ENCODE measurements around the gene KLK3.

The KLK3 gene

GRCh38 chr19:50843701-50844221 is 11.0 kb upstream of the KLK3 start:
- H3F3A ChIP-seq (ENCODE audit: insufficient read depth, low read length) = no peaks in the 10 kb centered on the region
- no peaks in the 10 kb centered on the region for H3K9me3 ChIP-seq (replicated peaks; ENCODE audit: insufficient read depth, low read length)
- H3K79me2 ChIP-seq (ENCODE audit: low read length) = no peaks in the 10 kb centered on the region
- H4K20me1 ChIP-seq (ENCODE audit: insufficient read depth, low read length) = no peaks in the 10 kb centered on the region
- no peaks in the 10 kb centered on the region for H3K9me2 ChIP-seq (replicated peaks; ENCODE audit: insufficient read depth, low read length)
- H3K4me2 ChIP-seq (ENCODE audit: low read depth, low read length) = no peak overlapping the region
- TF ChIP-seq EZH2 (optimal IDR thresholded peaks at IDR 0.05; ENCODE audit: low read depth, low read length) (no peak), CTCF (IDR thresholded peaks at IDR 0.05; ENCODE audit: low read length) (no peak), EZH2phosphoT487 (IDR thresholded peaks at IDR 0.05; ENCODE audit: low read length) (no peak)
- H3K27me3 ChIP-seq (replicated peaks; ENCODE audit: insufficient read depth, low read length) = peaks cover 70% of the 10 kb centered on the region
- DNase-seq = peak; percentile 6
- no peak overlapping the region for H3K27ac ChIP-seq (ENCODE audit: low read length)
- no peak overlapping the region for H2AFZ ChIP-seq (ENCODE audit: low read length)
- H3K4me1 ChIP-seq (ENCODE audit: low read length) = peaks cover 7% of the 10 kb centered on the region; the same call in 1 of the 2 replicates
- H3K9ac ChIP-seq (ENCODE audit: low read length) = no peak overlapping the region
- H3K4me3 ChIP-seq (ENCODE audit: low read length) = no peak overlapping the region
- no peaks in the 10 kb centered on the region for H3K36me3 ChIP-seq (replicated peaks; ENCODE audit: insufficient read depth, low read length)

DNA sequence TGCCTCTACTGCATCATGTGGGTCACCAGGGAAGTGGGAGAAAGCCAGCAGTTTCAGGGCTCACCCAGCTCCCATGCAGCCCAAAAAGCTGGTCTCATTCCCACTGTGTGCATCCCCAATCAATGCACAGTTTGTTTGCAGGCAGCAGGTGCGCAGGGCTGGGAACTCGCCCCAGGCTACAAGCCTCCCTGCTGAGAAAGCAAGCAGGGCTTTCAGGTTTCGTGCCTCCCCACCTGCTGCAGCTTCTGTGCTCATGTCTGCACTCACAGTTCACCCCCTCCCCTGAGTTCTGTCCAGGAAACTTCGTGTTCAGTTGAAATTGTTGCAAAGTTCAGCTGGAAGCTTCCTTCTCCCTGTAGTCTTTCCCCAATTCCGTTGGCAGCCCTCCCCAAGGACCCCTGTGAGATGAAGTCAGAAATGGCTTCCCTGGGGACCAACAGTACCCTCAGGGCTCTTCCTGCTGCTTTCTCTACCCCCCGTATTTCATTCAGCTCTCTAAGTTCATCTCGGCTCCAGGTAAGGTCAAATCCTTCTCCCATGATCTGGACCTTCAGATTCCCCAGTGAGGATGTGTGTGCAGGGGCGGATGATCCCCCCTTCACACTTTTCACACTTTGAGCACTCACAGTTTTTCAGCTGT is 10.3 kb upstream of the KLK3 start:
- no peaks in the 10 kb centered on the region for H3K9me3 ChIP-seq (replicated peaks; ENCODE audit: insufficient read depth, low read length)
- H3K79me2 ChIP-seq (ENCODE audit: low read length) = no peaks in the 10 kb centered on the region
- H3K27me3 ChIP-seq (replicated peaks; ENCODE audit: insufficient read depth, low read length) = peaks cover 73% of the 10 kb centered on the region
- H3K36me3 ChIP-seq (replicated peaks; ENCODE audit: insufficient read depth, low read length) = no peaks in the 10 kb centered on the region
- peak; percentile 50 for DNase-seq
- no peak overlapping the region for H3K9ac ChIP-seq (ENCODE audit: low read length)
- H3K4me2 ChIP-seq (ENCODE audit: low read depth, low read length) = 0 out of 2 replicates have a peak overlapping the region, but pooled peaks have one; percentile 24
- H3K27ac ChIP-seq (ENCODE audit: low read length) = no peak overlapping the region
- H3K9me2 ChIP-seq (replicated peaks; ENCODE audit: insufficient read depth, low read length) = no peaks in the 10 kb centered on the region
- no peaks in the 10 kb centered on the region for H3F3A ChIP-seq (ENCODE audit: insufficient read depth, low read length)
- no peak overlapping the region for H3K4me3 ChIP-seq (ENCODE audit: low read length)
- no peak for TF ChIP-seq CTCF (IDR thresholded peaks at IDR 0.05; ENCODE audit: low read length)
- TF ChIP-seq EZH2 (optimal IDR thresholded peaks at IDR 0.05; ENCODE audit: low read depth, low read length) = no peak
- no peak for TF ChIP-seq EZH2phosphoT487 (IDR thresholded peaks at IDR 0.05; ENCODE audit: low read length)
- H3K4me1 ChIP-seq (ENCODE audit: low read length) = peaks cover 7% of the 10 kb centered on the region; the same call in 1 of the 2 replicates
- no peaks in the 10 kb centered on the region for H4K20me1 ChIP-seq (ENCODE audit: insufficient read depth, low read length)
- H2AFZ ChIP-seq (ENCODE audit: low read length) = no peak overlapping the region

GRCh38 chr19:50850738-50851137 is 4.0 kb upstream of the KLK3 start:
- Histone ChIP-seq H3K9me3 (replicated peaks; ENCODE audit: insufficient read depth, low read length) (no peaks in the 10 kb centered on the region), H3K4me1 (ENCODE audit: low read length) (no peaks in the 10 kb centered on the region), H3K9me2 (replicated peaks; ENCODE audit: insufficient read depth, low read length) (no peaks in the 10 kb centered on the region), H3K4me2 (ENCODE audit: low read depth, low read length) (no peak overlapping the region), H3K4me3 (ENCODE audit: low read length) (no peak overlapping the region), H3K79me2 (ENCODE audit: low read length) (no peaks in the 10 kb centered on the region), H3F3A (ENCODE audit: insufficient read depth, low read length) (no peaks in the 10 kb centered on the region), H4K20me1 (ENCODE audit: insufficient read depth, low read length) (no peaks in the 10 kb centered on the region), H3K9ac (ENCODE audit: low read length) (no peak overlapping the region), H3K36me3 (replicated peaks; ENCODE audit: insufficient read depth, low read length) (no peaks in the 10 kb centered on the region), H3K27ac (ENCODE audit: low read length) (no peak overlapping the region), H2AFZ (ENCODE audit: low read length) (no peak overlapping the region), H3K27me3 (replicated peaks; ENCODE audit: insufficient read depth, low read length) (peaks cover 45% of the 10 kb centered on the region)
- no peak for DNase-seq
- no peak for TF ChIP-seq CTCF (IDR thresholded peaks at IDR 0.05; ENCODE audit: low read length)
